Spleen (tissue), 7 donors: ENCODE data around the gene VRK3.

Experiments
- POLR2AphosphoS5 ChIP-seq, 3 donors: sonication (generic); formaldehyde crosslinking; IDR thresholded peaks; one replicate each; pipeline ENCODE4 v1.5.1; 2017; ENCODE audit warnings: antibody characterized with exemption in 3 of 3
- TF ChIP-seq, protein P1 (sequence below), 11 experiments: fragments of 200-600 bp in 7 of 11; fragments of 450-650 bp in 4 of 11; sonication (generic) in 4 of 11; IDR thresholded peaks in 8 of 11; conservative IDR thresholded peaks in 3 of 11; 1 replicate in 7 of 11; 2 replicates in 4 of 11; pipeline versions ENCODE4 v1.4.0 to v1.8.0; 2016 to 2021; ENCODE audit warnings: antibody characterized with exemption in 11 of 11, inconsistent platforms in 4 of 11, mild to moderate bottlenecking in 1 of 11
- donor health status: DM: no; HTN: no; CAD: no; lungs with moderate emphysema.
- donor health status: DM: no; HTN: no; CAD: no.
- donor health status: DM: no; HTN: no; CAD: no.

DNA sequence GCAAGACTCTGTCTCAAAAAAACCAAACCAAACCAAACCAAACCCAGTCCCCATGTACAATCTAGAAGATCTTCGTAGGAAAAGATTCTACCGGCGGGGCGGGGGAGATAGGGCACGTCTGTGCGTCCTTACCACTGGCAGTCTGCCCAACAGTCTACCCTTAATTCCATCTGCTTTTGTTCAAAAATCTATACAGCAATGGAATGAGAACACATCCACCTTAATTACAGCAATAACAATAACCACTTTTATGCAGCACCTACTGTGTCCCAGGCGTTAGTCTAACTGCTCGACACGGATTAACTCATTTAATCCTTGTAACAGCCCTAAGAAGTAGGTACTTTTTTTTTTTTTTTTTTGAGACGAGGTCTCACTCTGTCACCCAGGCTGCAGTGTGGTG, 98.7 kb downstream of the VRK3 start:
- TF ChIP-seq, protein P1, sequence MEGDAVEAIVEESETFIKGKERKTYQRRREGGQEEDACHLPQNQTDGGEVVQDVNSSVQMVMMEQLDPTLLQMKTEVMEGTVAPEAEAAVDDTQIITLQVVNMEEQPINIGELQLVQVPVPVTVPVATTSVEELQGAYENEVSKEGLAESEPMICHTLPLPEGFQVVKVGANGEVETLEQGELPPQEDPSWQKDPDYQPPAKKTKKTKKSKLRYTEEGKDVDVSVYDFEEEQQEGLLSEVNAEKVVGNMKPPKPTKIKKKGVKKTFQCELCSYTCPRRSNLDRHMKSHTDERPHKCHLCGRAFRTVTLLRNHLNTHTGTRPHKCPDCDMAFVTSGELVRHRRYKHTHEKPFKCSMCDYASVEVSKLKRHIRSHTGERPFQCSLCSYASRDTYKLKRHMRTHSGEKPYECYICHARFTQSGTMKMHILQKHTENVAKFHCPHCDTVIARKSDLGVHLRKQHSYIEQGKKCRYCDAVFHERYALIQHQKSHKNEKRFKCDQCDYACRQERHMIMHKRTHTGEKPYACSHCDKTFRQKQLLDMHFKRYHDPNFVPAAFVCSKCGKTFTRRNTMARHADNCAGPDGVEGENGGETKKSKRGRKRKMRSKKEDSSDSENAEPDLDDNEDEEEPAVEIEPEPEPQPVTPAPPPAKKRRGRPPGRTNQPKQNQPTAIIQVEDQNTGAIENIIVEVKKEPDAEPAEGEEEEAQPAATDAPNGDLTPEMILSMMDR (IDR thresholded peaks at IDR 0.05 in 8 of 11, conservative IDR thresholded peaks at IDR 0.05 in 3 of 11): no peak
- no peak for TF ChIP-seq POLR2AphosphoS5 (IDR thresholded peaks at IDR 0.05)
